HG03280 (cell line): Measurements from ENCODE around the gene MT4.

Source experiments
- ATAC-seq: cut with Tn5 transposase; IDR thresholded peaks from one replicate; pipeline ENCODE4 v1.9.1; 2021; ENCODE audit warnings: mild to moderate bottlenecking, moderate library complexity; ENCODE audit not compliant: unreplicated experiment

Gene MT4

DNA sequence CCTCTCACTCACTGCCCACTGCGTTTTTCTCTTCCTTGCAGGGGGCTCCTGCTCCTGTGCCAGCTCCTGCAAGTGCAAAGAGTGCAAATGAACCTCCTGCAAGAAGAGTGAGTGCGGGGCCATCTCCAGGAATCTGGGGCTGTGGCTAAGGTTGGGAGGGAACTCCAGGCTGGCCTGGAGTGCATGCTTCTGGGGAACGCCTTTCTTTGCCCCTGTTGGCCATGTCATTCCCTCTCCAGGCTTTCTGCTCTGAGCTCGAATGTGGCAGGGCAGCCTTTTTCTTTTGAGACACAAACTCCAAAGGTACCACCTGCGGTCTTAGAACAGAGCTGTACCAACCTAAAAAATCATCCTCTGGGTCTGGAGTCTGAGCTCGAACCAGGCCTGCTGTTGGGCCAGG is 53.3 kb downstream of the MT4 start:
- ATAC-seq, result no peak
